AML-193 (cell line): ENCODE data around the gene CDH13.

Experiments
- DNase-seq, 2 experiments: peaks; one replicate each; lab custom pipeline; 2025; lab: John Stamatoyannopoulos, UW

The CDH13 gene

GRCh38 chr16:83513008-83513755 lies 886.4 kb downstream of the CDH13 start:
- DNase-seq, result no peak

GRCh38 chr16:83515395-83515794 lies 888.6 kb downstream of the CDH13 start:
- DNase-seq, result no peak

- no peak for DNase-seq
Observed at GRCh38 chr16:83516931-83517330, 890.2 kb downstream of the CDH13 start.

GRCh38 chr16:83517398-83517797 lies 890.6 kb downstream of the CDH13 start:
- DNase-seq, result no peak

- no peak for DNase-seq
Observed at GRCh38 chr16:83520596-83520995, 893.8 kb downstream of the CDH13 start.

- DNase-seq, result no peak
Observed at GRCh38 chr16:83530293-83530692, 903.5 kb downstream of the CDH13 start.

- DNase-seq, result no peak
Observed at GRCh38 chr16:83532634-83533033, 905.9 kb downstream of the CDH13 start.

GRCh38 chr16:83533193-83533592 lies 906.4 kb downstream of the CDH13 start:
- DNase-seq, result no peak

GRCh38 chr16:83538707-83539106 lies 911.9 kb downstream of the CDH13 start:
- DNase-seq, result no peak

- DNase-seq, result no peak
Observed at GRCh38 chr16:83539736-83540490, 913.1 kb downstream of the CDH13 start.

GRCh38 chr16:83541231-83541630 lies 914.5 kb downstream of the CDH13 start:
- DNase-seq, result no peak

- no peak for DNase-seq
Observed at GRCh38 chr16:83542491-83542890, 915.7 kb downstream of the CDH13 start.

- DNase-seq, result no peak
Observed at GRCh38 chr16:83549316-83550182, 922.8 kb downstream of the CDH13 start.

- no peak for DNase-seq
Observed at GRCh38 chr16:83550183-83550569, 923.4 kb downstream of the CDH13 start.

GRCh38 chr16:83552228-83552627 lies 925.5 kb downstream of the CDH13 start:
- no peak for DNase-seq

GRCh38 chr16:83552930-83553329 lies 926.2 kb downstream of the CDH13 start:
- no peak for DNase-seq

- no peak for DNase-seq
Observed at GRCh38 chr16:83554096-83554495, 927.3 kb downstream of the CDH13 start.

- no peak for DNase-seq
Observed at GRCh38 chr16:83554540-83554939, 927.8 kb downstream of the CDH13 start.

GRCh38 chr16:83561876-83562275 lies 935.1 kb downstream of the CDH13 start:
- DNase-seq, result peak in 1 of 2 experiments; percentile 1

- DNase-seq, result no peak
Observed at GRCh38 chr16:83568345-83568744, 941.6 kb downstream of the CDH13 start.

GRCh38 chr16:83574388-83574787 lies 947.6 kb downstream of the CDH13 start:
- no peak for DNase-seq

GRCh38 chr16:83577078-83577745 lies 950.4 kb downstream of the CDH13 start:
- DNase-seq, result no peak
